Activated T-cell treated with anti-CD3 and anti-CD28 coated beads for 1 hour (primary cell): Measurements from ENCODE around the gene TCF12.
A peak's percentile ranks its signal among the peaks of the same experiment; 100 is the strongest.
"Not testable (repeated sequence)": the region's sequence is repeated elsewhere in the genome, so short reads cannot be mapped to it uniquely, and the experiment has no call there.

Experiments used
- DNase-seq: peaks from one replicate; pipeline ENCODE4 v3.0.0-alpha.2; 2020; ENCODE audit warnings: low read depth

The TCF12 gene

DNA sequence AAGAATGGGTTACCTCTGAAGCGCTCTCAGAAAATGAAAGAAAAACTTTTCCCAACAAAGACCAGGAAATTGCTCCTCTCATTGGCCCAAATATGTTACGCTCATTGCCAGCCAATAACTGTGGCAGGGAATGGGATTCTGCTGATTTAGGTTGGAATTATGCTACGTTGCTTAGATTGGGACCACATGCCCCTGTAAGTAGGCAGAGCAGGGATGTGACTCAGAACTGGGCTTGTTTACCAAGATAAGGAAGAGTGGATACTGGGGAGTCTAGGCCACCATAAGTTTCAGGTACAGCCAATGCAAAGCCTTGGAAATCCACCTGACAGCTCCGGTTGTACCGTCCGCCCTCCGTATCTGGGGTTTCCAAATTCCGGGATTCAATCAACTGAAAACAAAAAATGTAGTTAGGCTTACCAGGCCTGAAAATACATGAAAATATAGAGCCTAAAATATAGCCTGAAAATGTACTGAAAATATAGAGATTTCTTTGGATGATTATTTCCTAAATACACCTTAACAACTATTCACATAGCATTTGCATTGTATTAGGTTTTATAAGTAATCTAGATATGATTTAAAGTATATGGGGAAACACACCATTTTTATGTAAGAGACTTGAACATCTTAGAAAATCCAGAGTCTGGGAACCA lies 1.5 kb upstream of the TCF12 start:
- DNase-seq: no peak

DNA sequence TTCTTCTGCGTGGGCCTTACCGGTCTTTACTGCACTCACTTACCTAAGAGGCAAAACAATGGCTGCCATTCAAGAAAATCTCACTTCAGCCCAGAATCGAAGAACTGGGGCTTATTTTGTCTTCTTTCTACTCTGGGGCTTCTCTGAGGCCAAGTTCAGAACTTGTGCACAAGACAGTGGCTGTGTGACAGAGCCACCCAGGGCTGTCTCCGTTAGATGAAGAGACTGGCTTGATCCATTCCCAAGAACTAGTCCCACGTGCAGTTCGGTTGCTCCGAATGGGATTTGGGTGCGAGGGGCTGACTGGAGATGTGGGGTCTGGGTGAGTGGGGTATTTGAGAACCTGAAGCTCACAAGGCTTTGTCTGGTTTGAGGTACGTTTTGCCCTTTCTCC lies 795 bp upstream of the TCF12 start:
- no peak for DNase-seq

DNA sequence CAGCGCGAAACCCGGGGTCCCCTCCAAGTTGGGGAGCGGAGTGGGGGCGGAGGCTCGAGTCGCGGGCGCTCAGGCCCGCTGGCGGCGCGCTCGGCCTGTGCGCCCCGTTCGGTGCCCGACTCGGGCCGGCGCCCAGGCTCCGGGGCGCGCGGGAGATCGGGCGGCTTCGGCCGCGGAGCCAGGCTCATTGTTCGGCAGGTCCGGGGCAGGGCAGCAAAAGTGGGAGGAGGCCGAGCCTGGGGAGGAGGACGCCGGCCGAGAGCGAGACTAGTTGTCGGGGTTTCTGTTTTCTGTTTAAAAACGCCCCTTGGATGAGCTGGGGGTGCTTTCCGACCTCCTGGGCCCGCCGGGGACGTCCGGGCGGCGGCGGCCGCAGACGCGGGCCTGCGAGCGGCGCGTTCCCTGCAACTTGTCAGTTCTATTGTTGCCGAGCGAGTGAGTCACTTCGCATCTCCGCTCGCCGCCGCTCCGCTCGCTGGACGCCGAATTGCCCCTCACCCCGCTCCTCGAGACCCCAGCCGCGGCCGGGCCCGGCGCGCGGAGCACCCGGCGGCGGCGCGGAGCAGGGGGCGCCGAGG lies 676 bp downstream of the TCF12 start:
- DNase-seq: peak; percentile 29

DNA sequence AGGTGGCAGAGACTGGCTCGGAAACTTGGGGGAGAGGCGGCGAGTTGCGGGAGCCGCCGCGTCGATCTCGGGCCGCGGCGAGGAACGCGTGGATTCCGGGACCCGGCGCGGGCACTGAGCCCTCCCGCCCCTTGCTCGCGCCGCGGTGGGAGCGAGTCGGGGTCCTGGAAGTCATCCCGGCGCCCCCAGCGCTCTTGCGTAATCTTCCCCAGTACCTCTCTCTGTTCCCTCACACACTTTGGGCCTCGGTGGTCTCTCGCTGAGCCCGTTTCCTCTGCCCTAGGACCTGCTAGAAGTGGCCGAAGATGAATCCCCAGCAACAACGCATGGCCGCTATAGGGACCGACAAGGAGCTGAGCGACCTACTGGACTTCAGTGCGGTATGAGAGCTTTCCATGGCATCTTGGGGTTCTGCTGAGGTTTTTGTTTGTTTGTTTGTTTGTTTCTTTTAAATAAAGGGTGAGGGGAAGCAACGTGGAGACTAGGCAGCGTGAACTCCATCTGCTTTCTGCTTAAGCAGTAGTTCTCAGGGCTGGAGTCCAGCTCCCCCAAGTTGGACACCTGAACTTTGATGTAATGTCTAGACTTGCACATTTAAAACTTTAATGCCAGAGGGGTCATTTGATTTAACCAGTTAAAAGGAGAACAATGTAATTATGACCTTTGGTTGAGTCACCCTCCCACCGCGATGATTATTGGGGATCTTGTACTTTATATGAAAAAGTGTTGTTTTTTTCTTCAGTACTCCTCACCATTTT lies 1.3 kb downstream of the TCF12 start:
- DNase-seq: no peak

DNA sequence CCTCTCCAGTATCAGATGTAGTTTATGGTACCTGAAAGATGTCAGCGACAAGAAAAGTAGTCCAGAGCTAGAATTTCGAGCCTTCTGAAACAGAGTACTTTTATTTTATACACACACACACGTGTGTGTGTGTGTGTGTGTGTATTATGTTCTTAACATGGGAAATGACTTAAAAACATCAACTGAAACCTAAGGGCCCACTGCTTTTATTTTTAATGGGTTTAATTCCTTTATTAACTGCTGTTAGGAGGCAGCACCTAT lies 1.9 kb downstream of the TCF12 start:
- DNase-seq: no peak

DNA sequence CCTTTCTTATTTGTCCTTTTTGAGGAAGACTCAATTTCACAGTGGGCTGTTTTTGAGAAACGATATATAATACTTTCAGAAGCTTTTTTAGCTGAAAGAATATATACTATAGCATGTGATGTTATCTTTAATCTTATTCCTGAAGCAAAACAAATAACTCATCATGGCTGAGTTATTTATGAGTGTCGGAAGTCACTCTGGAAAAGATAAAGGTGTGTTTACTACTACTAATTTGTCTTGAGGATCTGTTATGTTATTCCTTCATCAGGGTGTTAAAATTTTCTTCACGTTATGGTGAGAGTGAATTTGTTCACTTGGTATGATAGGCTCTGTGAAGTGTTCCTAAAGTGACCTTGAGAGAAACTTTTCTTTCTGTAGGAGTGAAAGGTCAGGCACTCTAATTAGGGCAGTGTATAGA lies 4.7 kb downstream of the TCF12 start:
- DNase-seq: no peak

DNA sequence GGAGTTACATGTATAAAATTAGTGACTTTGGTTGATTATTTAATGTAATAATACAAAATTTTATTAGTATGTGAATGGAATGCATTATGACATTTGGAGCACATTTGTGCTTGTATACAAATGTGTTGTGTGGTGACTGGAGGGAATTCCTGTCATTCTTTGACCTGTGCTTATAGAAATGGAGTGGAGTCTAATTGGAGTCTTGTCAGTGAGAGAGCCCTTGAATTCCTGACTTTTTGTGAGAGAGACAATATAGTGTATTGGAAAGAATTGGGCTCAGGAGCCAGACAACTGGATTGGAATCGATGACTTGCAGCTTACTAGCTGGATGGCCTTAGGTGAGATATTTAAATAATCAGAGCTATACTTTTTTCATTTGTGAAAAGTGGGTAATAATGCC lies 9.4 kb downstream of the TCF12 start:
- DNase-seq: no peak

DNA sequence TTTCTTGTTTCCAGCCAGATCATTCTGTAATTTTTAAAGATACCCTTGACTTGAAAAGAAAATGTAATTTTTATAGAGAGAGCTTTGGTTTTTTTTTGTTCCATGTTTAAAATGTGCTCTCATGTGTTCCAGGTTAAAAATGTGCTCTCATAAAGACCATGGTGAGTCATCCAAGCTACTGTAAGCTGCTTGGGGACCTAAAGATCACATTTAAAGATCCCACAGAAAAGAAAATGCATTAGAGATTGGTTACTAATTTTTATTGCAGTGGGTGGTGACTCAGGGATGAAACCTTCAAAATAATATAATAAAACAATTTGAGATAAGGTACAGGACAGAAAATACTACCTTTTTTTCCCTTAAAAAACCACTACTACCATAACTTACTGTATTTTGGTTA lies 11.0 kb downstream of the TCF12 start:
- no peak for DNase-seq

DNA sequence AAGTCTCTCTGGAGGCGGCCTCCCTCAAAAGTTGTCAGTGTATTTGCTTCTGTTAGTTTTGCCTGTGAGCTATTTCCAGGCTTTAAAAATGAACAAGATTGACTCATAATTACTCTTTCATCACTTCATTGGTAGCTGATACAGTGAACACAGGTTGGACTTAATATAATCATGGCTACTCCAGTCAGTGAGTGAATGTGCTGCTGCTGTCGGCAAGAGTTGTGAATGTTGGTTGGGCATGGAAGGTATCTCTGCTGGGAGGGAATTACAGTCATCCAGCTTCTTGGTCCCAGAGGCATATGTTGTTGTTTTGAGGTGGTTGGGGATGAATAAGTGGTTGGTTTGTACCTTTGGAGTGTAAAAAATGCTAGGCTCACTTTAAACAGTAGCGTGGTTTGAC lies 11.5 kb downstream of the TCF12 start:
- no peak for DNase-seq

DNA sequence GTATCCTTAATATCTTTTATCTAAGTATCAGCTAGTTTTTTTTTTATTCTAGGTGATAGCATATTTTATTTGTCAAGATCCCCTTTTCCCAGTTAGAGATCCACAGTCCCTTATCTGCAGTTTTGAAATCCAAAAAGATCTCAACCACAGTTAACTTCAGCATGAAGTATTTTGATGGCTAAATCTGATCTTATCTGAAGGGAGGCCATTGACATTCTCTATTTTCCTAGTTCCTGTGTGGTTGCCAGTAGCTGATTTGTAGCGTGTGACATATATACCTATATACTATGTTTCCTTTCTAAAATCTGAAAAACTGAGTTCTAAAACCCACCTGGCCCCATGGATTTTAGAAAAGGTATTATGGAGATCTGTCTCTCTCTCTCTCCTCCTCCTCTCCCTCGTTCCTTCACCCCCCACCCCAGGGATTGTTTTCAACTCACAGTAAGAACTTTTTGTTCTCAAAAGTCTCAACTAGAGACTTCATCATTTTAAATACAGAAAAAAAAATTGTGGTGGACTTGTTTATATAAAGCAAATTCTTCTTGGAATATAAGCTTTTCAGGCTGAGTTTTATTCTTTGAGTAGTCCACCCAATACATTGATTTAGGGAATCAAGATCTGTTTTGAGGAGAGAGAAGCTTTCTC lies 12.3 kb downstream of the TCF12 start:
- no peak for DNase-seq

DNA sequence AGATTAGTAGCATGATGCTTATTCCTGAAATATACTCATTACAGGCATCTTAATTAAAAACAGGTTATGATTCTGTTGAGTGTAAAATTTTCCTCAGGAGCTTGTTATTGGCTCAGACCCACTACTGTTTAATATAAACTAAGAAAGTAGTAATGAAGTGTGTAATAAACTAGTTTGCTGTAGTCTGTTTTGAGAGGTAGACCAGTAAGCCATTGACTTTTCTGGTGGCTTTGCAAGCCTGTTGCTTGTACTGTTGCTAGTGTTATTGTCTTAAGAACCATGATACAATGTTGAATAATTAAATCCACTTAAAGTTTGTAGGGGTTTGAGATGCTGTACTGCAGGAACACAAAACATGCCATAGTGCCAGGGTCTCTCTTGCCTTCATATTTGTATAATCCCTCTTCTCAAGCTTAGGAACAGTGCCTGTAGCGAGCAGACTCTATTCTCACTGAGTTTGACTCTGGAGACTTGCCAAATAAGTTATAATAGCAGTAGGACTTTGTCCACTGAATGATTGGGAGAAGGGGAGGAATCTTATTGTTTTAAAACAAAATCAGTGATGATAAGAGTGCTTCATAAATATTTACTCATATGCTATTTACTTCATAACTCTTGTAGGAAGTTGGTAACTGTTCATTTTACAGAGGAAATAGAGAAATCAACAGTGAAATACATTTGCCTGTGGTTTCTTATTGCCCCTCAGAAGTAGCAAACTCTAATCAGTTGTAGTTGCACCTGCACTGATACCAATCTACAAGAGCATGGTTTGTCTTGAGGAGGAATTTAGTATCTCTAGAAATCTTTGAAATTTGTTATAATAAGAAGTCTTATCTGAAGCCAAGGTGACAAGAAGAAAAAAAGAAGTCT lies 13.4 kb downstream of the TCF12 start:
- no peak for DNase-seq

DNA sequence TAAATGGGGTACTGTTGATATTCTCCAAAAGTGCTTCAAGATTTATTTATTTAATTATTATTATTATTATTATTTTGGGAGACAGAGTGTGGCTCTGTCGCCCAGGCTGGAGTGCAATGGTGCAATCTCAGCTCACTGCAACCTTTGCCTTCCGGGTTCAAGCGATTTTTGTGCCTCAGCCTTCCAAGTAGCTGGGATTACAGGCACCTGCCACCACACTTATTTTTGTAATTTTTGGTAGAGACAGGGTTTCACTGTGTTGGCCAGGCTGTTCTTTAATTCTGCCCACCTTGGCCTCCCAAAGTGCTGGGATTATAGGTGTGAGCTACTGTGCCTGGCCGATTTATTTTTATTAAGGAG lies 14.0 kb downstream of the TCF12 start:
- DNase-seq: not testable (repeated sequence)

DNA sequence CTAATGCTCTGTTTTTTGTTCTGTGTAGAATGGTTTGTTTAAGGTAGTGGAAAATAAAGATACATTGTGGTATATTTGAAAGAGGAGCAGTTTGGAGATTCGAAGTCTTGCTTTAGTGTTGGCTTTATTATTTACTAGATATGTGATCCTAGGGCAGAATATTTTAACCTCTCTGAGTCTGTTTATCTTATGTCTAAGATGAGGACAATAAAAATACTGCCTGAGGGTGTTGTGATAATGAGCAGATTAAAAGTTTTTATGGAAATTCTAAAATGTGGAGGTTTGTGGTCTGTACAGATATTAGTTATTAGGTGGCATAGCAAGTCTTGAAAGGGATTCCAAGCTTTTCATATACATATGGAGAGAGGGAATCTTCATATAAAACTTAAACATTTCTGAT lies 15.0 kb downstream of the TCF12 start:
- DNase-seq: no peak

DNA sequence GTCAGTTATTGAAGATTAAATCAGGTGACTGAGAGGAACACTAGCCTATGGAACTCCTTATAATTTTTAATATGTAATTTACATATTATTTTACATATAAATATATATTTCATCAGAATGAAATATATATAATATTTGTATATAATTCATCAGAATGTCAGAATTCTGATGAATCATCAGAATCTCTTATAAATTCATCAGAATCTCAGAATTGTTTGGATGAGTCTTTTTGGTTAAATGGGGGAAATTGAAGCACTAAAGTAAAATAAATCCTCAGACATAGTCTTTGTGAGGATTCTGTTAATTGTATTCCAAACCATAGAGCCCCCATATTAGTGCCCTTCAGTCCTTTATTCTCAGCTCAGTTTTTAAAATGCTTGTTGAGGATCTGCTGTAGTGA lies 15.4 kb downstream of the TCF12 start:
- no peak for DNase-seq

DNA sequence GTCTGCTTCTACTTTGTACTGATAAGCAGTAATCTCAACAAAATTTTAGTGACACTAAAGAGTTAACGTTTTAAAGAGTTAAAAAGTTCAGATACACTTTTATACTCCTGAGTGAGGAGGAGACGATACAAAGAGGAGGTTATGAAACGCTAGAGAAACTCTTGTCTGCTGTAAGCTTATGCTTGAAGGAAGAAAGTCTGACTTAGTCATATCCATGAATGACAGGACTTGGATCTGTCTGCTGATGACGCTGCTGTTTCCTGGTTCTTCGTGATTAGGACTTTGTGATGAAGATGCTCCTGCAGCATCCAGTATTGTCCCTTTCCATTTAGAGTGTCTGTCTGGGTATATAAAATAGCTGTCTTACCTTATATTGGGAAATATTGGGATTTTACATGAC lies 15.8 kb downstream of the TCF12 start:
- no peak for DNase-seq

DNA sequence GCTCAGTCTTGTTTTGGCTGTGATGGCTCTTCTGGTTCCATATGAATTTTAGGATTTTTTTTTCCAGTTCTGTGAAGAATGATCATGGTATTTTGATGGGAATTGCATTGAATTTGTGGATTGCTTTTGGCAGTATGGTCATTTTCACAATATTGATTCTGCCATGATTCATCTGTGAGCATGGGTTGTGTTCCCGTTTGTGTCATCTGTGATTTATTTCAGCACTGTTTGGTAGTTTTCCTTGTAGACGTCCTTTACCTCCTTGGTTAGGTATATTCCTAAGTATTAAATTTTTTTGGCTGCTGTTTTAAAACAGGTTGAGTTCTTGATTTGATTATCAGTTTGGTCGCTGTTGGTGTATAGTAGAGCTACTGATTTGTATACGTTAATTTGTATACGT lies 18.5 kb downstream of the TCF12 start:
- DNase-seq: no peak

DNA sequence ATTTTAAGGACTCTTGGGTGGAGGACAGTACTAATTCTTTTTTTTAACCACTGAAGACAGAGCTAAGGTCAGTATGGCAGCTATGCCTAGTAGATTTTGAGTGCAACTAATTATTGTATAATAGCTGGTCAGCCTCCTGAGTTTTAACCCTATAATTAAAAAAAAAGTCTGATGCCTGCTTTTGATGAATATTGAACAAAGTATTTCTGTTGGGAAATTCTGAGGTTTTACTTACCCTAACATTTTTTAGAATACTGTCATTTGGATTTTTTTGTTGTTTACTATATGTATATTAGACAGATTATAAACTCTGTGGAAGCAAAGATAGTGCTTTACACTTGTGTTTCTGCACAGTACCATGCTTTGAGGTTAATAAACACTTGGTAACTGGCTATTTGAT lies 20.8 kb downstream of the TCF12 start:
- no peak for DNase-seq

DNA sequence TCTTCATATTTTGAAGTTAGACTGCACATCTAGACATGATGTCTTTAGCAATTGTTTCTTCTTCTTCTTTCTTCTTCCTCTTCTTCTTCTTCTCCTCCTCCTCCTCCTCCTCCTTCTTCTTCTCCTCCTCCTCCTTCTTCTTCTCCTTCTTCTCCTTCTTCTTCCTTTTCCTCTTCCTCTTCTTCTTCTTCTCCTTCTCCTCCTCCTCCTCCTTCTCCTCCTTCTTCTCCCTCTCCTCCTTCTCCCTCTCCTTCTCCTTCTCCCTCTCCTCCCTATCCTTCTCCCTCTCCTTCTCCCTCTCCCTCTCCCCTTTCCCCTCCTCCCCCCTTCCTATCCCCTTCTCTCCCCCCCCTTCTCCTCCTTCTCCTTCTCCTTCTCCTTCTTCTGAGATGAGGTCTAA lies 21.9 kb downstream of the TCF12 start:
- no peak for DNase-seq

DNA sequence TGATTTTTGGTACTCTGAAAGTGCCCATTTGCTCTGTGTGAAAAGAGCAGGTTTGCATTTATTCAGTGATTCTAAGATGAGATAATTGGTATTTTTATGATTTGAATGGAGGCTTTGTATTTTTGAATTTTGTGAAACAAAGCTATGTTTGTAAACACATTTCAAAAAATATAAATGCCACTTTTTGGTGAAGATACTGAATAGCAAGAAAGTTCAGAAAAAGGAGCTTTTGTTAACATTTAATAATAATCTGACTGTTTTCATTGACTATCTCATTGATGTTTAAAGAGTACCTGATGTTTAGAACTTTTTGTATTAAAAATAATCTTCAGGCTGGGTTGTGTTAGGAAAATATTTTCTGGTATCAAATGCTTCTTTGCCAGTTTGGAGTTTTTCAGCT lies 23.7 kb downstream of the TCF12 start:
- DNase-seq: no peak

DNA sequence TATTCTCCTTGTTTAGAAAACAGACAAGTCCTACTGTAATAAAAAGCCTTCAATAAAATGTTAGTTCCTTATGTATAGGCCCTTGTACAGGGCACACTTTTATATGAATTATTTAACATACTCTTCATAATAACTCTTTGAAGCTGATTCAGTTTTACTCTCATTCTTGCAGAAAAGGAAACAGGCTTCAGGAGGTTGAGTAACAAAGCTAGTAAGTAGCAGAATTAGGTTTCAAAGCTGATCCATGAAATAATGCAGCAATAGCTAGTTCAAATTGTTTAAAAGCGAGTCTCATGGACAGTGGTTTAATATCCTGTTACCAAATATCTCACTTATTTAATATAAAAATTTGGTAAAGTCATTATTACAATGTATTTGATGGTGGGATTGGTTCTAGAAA lies 25.0 kb downstream of the TCF12 start:
- no peak for DNase-seq

DNA sequence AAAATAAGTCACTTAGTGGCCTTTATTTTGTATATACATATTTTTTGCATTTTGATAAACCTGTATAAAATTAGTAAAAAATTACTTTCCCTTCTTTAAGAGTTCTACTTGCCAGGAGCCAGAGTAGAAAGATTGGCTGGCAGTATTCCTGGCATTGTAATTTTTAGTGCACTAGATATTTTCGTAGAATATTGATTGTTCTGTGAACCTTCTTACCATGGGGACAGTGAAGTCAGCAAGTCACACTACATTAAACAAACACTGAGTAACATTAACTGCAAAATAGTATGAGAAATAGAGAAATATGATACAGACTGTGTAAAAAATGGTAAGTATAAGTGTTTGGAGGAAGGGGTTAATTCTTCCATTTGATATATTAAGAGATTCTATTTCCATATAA lies 26.0 kb downstream of the TCF12 start:
- DNase-seq: no peak

DNA sequence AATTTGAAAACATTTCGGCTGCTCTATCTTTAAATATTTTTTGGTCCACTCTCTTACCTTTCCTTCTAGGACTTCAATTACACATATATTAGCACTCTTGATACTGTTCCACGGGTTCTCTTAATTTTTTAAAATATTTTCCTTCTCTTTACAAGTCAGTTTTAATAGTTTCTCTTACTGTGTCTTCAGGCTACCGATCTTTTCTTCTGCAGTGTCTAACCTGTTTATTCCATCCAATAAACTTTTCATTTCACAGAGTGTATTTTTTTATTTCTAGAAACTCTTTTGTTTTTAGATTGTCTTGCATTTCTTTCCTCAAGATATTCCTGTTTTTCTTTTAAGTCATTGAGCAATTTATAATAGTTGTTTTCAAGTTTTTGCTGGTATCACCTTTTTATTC lies 27.7 kb downstream of the TCF12 start:
- no peak for DNase-seq
